ENCODE results near the gene BICRAL.

The BICRAL gene

GRCh38 chr6:42748203-42748898 is 33.5 kb upstream of the BICRAL start:
- H3K9ac ChIP-seq (ENCODE audit: low read length) = peak overlapping the region; percentile 68
- peaks cover 20% of the 10 kb centered on the region for H3K79me2 ChIP-seq (ENCODE audit: insufficient read depth, low read length)
- H3K27ac ChIP-seq (ENCODE audit: low read depth, low read length) = peak overlapping the region; percentile 88
- H3K27me3 ChIP-seq (ENCODE audit: low read length) = no peaks in the 10 kb centered on the region
- H3K9me3 ChIP-seq (ENCODE audit: insufficient read depth, low read length) = 0 out of 2 replicates have a peak, but pooled peaks cover 8% of the 10 kb centered on the region
- no peaks in the 10 kb centered on the region for H3K9me2 ChIP-seq (replicated peaks; ENCODE audit: insufficient read depth, low read length)
- peak overlapping the region; percentile 24 for H2AFZ ChIP-seq (ENCODE audit: low read depth, low read length, severe bottlenecking)
- H3K4me2 ChIP-seq (ENCODE audit: low read depth, low read length, poor library complexity, severe bottlenecking) = peak overlapping the region; percentile 74
- H4K20me1 ChIP-seq (ENCODE audit: low read depth, low read length) = peaks cover 10% of the 10 kb centered on the region; the same call in 1 of the 2 replicates
- no peak for TF ChIP-seq CTCF (IDR thresholded peaks at IDR 0.05; ENCODE audit: insufficient read depth, low read length, poor library complexity, severe bottlenecking)
- no peak for TF ChIP-seq EZH2phosphoT487 (conservative IDR thresholded peaks at IDR 0.05; ENCODE audit: low read length)
- peak overlapping the region; percentile 85 for H3K4me3 ChIP-seq (ENCODE audit: insufficient read depth, low read length, poor library complexity, severe bottlenecking)
- peaks cover 31% of the 10 kb centered on the region for H3F3A ChIP-seq (ENCODE audit: insufficient read depth)
- H3K36me3 ChIP-seq (ENCODE audit: low read length) = peaks cover 9% of the 10 kb centered on the region; the same call in 1 of the 2 replicates

GRCh38 chr6:42751055-42751454 is 30.8 kb upstream of the BICRAL start:
- Histone ChIP-seq H3K9me2 (replicated peaks; ENCODE audit: insufficient read depth, low read length) (no peaks in the 10 kb centered on the region), H3K9me3 (ENCODE audit: insufficient read depth, low read length) (no peaks in the 10 kb centered on the region), H2AFZ (ENCODE audit: low read depth, low read length, severe bottlenecking) (no peak overlapping the region), H3K4me3 (ENCODE audit: insufficient read depth, low read length, poor library complexity, severe bottlenecking) (no peak overlapping the region), H3K36me3 (ENCODE audit: low read length) (no peaks in the 10 kb centered on the region), H3K27ac (ENCODE audit: low read depth, low read length) (no peak overlapping the region), H3K79me2 (ENCODE audit: insufficient read depth, low read length) (no peaks in the 10 kb centered on the region), H4K20me1 (ENCODE audit: low read depth, low read length) (no peaks in the 10 kb centered on the region), H3K4me2 (ENCODE audit: low read depth, low read length, poor library complexity, severe bottlenecking) (no peak overlapping the region), H3F3A (ENCODE audit: insufficient read depth) (peaks cover 31% of the 10 kb centered on the region), H3K27me3 (ENCODE audit: low read length) (no peaks in the 10 kb centered on the region), H3K9ac (ENCODE audit: low read length) (no peak overlapping the region)
- TF ChIP-seq CTCF (IDR thresholded peaks at IDR 0.05; ENCODE audit: insufficient read depth, low read length, poor library complexity, severe bottlenecking) (no peak), EZH2phosphoT487 (conservative IDR thresholded peaks at IDR 0.05; ENCODE audit: low read length) (no peak)

DNA sequence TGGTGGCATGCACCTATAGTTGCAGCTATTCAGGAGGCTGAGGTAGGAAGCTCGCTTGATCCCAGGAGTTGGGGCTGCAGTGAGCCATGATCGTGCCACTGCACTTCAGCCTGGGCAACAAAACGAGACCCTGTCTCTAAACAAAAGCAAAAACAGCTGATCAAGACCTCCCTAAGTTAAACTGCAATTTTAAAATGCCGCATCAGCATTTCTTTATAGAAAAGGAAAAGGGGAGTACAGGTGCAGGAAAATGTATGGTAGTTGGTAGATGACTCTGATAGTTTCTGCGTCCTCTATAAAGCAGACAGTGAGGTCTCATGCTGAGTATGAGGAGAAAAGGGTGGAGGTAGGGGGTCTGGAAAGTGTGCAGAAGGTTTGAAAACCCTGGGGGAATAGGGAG is 27.1 kb upstream of the BICRAL start:
- no peak overlapping the region for H3K4me2 ChIP-seq (ENCODE audit: low read depth, low read length, poor library complexity, severe bottlenecking)
- H2AFZ ChIP-seq (ENCODE audit: low read depth, low read length, severe bottlenecking) = no peak overlapping the region
- no peaks in the 10 kb centered on the region for H4K20me1 ChIP-seq (ENCODE audit: low read depth, low read length)
- H3K9me3 ChIP-seq (ENCODE audit: insufficient read depth, low read length) = no peaks in the 10 kb centered on the region
- H3F3A ChIP-seq (ENCODE audit: insufficient read depth) = 0 out of 2 replicates have a peak, but pooled peaks cover 3% of the 10 kb centered on the region
- H3K79me2 ChIP-seq (ENCODE audit: insufficient read depth, low read length) = no peaks in the 10 kb centered on the region
- no peak overlapping the region for H3K27ac ChIP-seq (ENCODE audit: low read depth, low read length)
- H3K27me3 ChIP-seq (ENCODE audit: low read length) = no peaks in the 10 kb centered on the region
- no peak overlapping the region for H3K4me3 ChIP-seq (ENCODE audit: insufficient read depth, low read length, poor library complexity, severe bottlenecking)
- H3K9me2 ChIP-seq (replicated peaks; ENCODE audit: insufficient read depth, low read length) = no peaks in the 10 kb centered on the region
- TF ChIP-seq EZH2phosphoT487 (conservative IDR thresholded peaks at IDR 0.05; ENCODE audit: low read length) = no peak
- no peak for TF ChIP-seq CTCF (IDR thresholded peaks at IDR 0.05; ENCODE audit: insufficient read depth, low read length, poor library complexity, severe bottlenecking)
- no peak overlapping the region for H3K9ac ChIP-seq (ENCODE audit: low read length)
- H3K36me3 ChIP-seq (ENCODE audit: low read length) = no peaks in the 10 kb centered on the region
